Measurements from ENCODE around the gene FAM186B.

FAM186B gene

DNA sequence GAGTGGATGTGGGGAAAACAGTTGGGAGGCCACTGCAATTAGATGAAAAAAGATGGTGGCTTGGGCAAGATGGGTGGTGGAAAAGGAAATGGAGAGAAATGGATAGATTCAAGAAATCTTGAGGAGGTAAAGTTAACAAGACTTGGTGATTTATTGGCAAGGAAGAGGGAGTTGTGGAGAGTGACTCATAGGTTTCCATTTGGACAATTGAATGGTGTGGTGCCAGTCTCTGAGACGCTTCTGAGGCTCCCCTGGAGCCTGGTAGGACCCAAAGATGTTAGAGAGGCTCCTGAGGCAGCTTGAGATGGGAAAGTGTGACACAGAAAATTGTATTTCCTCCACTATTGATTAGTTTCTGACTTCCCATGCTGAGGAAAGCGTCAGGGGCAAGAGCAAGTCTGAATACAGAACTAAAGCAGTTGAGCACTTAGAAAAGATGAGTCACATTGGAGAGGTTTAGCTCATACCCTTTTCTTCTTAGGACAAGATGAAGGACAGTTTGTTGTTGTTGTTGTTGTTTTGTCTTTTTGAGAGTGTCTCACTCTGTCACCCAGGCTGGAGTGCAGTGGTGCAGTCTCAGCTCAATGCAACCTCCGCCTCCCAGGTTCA, 22.4 kb upstream of the FAM186B start:
- in situ Hi-C loops (cut with HindIII; ENCODE audit: low sequenced_read_pairs) = no loop called here
- TF ChIP-seq, protein P1, sequence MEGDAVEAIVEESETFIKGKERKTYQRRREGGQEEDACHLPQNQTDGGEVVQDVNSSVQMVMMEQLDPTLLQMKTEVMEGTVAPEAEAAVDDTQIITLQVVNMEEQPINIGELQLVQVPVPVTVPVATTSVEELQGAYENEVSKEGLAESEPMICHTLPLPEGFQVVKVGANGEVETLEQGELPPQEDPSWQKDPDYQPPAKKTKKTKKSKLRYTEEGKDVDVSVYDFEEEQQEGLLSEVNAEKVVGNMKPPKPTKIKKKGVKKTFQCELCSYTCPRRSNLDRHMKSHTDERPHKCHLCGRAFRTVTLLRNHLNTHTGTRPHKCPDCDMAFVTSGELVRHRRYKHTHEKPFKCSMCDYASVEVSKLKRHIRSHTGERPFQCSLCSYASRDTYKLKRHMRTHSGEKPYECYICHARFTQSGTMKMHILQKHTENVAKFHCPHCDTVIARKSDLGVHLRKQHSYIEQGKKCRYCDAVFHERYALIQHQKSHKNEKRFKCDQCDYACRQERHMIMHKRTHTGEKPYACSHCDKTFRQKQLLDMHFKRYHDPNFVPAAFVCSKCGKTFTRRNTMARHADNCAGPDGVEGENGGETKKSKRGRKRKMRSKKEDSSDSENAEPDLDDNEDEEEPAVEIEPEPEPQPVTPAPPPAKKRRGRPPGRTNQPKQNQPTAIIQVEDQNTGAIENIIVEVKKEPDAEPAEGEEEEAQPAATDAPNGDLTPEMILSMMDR (IDR thresholded peaks at IDR 0.05; ENCODE audit: low read depth, low read length, missing control alignments) = no peak
- H3K4me3 ChIP-seq (ENCODE audit: low read depth, low read length) = no peak overlapping the region
- peak; percentile 42 for DNase-seq (ENCODE audit: low read depth)

DNA sequence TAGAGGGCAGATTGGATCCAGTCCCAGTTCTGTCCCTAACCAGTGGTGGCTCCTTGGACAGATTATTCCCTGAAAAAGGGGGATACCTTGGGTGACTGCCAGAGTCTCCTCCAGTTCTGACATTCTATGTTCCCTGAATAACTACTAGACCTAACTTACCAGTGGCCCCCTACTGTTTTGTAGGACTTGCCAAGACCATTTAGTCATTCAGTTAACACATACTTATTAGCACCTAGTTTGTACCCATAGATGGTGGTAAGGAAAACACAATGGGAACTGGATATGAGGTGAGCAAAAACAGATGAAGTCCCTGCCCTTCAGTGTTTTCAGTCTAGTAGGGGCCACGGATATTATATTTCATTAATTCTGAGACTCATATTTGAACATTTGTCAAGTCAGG, 21.4 kb upstream of the FAM186B start:
- no peak for DNase-seq (ENCODE audit: low read depth)
- no peak overlapping the region for H3K4me3 ChIP-seq (ENCODE audit: low read depth, low read length)
- in situ Hi-C loops (cut with HindIII; ENCODE audit: low sequenced_read_pairs) = no loop called here
- TF ChIP-seq, protein P1 (IDR thresholded peaks at IDR 0.05; ENCODE audit: low read depth, low read length, missing control alignments) = no peak

DNA sequence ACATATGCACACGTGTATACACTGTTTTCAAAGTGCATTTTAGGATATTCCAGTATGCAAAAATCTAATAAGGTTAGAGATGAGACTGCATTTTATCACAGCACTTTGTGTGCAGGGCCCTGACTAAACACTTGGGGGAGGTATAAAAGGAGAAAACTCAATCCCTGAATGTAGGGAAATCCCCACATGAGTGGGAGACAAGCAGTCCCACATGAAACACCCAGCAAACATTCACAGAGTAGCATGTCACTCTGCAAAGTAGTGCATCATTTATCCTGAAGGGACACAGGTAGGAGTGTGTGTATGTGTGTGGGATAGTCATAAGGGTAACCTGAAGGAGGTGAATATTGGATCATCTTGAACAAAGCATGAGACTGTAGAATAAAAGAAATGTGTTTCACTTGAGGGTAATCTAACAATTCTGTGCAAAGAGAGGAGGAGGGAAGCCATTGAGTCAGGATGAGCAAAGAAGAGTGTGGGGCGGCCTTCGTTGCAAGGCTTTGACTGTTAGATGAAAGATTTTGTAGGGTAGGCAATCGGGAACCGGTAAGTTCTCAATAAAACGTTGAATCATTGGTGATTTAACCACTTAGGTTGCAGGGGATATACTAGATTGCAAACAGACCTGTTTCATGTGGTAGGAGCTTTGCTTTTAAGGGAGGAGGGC, 20.9 kb upstream of the FAM186B start:
- TF ChIP-seq, protein P1 (IDR thresholded peaks at IDR 0.05; ENCODE audit: low read depth, low read length, missing control alignments) = no peak
- H3K4me3 ChIP-seq (ENCODE audit: low read depth, low read length) = no peak overlapping the region
- DNase-seq (ENCODE audit: low read depth) = no peak
- in situ Hi-C loops (cut with HindIII; ENCODE audit: low sequenced_read_pairs) = no loop called here

DNA sequence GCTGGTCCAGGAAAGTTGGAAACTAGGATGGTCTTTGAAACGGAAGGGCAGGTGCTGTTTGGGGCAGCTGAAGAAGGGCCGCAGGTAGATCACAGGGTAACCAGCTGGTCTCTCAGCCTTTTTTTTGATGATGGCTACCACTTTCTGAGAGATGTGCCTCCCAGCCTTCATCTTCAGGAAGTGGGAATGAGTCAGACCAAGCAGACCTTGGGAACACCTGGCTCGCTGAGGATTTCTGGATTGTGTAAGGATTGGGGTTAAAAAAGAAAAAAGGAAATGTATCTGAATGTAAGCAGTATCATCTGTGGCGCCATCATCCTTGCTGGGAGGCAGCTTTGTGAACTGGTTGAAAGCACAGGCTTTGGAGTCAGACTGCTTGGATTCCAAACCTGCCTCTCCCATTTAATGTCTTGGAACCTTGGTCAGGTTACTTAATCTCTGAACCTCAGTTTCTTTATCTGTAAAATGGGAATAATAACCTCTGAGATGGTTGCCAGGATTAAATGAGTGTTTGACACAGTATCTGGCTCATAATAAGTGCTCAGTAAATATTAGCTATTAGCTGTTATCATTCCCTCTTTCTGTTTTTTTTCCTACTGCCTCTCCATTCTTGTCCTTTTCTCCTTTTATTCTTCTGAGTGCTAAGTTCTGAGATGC, 19.6 kb upstream of the FAM186B start:
- H3K4me3 ChIP-seq (ENCODE audit: low read depth, low read length) = no peak overlapping the region
- in situ Hi-C loops (cut with HindIII; ENCODE audit: low sequenced_read_pairs) = no loop called here
- TF ChIP-seq, protein P1 (IDR thresholded peaks at IDR 0.05; ENCODE audit: low read depth, low read length, missing control alignments) = no peak
- peak; percentile 27 for DNase-seq (ENCODE audit: low read depth)

DNA sequence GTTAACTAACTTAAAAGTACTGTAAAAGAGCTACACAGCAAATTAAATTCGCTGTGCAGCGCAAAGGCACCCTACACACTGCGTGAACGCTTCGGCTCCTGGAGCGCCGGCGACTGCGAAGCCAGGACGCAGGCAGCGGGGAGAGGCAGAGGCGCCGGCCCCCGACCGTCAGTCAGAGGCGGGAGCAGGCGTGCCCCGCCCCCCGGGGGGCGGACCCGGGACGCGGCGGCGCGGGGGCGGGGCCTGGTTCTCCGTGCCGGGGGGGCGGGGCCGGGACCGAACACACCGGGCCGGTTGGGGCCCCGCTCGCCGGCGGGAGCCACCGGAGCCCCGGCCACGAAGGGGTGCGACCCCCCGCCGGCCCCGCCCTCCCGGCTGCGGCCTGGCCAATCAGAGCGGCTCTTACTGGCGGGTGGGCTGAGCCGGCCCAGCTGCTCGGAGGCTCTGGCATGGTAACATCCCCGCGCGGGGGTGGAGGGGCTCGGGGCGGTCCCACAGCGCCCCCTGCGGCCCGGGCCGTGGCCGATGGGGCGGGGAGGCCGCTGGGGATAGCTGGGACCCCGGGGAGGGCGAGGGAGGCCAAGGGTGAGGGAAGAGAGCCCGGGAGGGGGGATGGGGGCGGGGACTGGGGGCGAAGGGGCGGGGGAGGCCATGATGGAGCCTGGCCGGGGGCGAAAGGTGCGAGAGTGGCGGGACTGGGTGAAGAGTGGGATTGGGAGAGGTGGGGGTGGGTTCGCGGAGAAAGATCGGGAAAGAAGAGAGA, 17.9 kb upstream of the FAM186B start, which contains the start of gene PRPF40B:
TSS of gene PRPF40B (plus strand) at position 420 of the 763 bp plus-strand sequence. CDS start at position 450, 30 bp downstream.
- TF ChIP-seq, protein P1 (IDR thresholded peaks at IDR 0.05; ENCODE audit: low read depth, low read length, missing control alignments) = peak; percentile 23
- H3K4me3 ChIP-seq (ENCODE audit: low read depth, low read length) = peak within 1 kb of the TSS; percentile 60
- DNase-seq (ENCODE audit: low read depth) = peak; percentile 18
- in situ Hi-C loops (cut with HindIII; ENCODE audit: low sequenced_read_pairs) = no loop called here

DNA sequence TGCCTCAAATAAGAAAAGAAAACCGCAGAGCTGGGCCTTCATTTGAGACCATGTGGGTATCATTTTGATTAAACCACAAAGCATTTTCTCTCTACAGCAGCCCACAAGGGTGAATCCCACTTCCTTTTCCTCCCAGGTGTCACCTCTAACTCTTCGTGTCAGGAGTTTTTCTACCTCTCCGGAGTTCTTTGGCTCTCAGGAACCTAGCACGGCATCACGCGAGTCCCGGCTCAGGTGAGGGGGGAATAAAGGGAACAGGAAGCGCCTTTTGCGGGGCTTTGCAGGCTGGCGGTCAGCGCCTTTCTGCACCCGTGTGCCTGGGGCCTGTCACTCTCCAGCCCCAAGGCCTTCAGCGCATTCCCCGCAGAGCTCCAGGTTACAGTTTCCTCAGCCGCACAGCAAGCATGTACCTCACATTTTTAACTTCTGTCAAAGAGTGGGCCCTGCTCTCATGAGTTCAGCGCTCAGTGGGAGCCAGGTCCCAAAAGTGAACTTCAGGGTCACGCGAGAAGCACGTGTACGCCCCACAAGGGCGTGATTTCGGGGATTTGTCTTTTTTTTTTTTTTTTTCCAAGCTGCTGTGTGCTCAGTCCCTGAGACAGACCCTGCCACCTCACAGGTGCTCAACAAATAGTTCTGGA, 17.2 kb upstream of the FAM186B start:
- in situ Hi-C loops (cut with HindIII; ENCODE audit: low sequenced_read_pairs) = no loop called here
- H3K4me3 ChIP-seq (ENCODE audit: low read depth, low read length) = peak overlapping the region; percentile 60
- TF ChIP-seq, protein P1 (IDR thresholded peaks at IDR 0.05; ENCODE audit: low read depth, low read length, missing control alignments) = no peak
- peak; percentile 11 for DNase-seq (ENCODE audit: low read depth)
